Heart left ventricle (tissue), 16 donors: ENCODE data around the gene PLEKHD1. TPM values are rescaled to one million over a fixed set of nuclear protein-coding genes. Genes with fewer than 3 reads are reported as not detected.

Source experiments
- ATAC-seq, 4 donors: fragments of 200-7000 bp; cut with Tn5 transposase; one replicate each; pipeline ENCODE4 v1.9.1; 2020 to 2022; ENCODE audit warnings: moderate library complexity in 4 of 4, mild to moderate bottlenecking in 3 of 4, moderate number of reproducible peaks in 1 of 4
- DNase-seq, 5 donors: peaks; one replicate each; pipeline ENCODE4 v3.0.0-alpha.2; 2020
- H3K27ac ChIP-seq, 12 donors: fragments of 200-600 bp; sonication (generic) in 4 of 12; one replicate each; pipeline versions ENCODE4 v1.5.0 to v1.8.0; 2016 to 2022; ENCODE audit warnings: mild to moderate bottlenecking in 2 of 12
- H3K27me3 ChIP-seq, 9 donors: fragments of 200-600 bp; sonication (generic) in 2 of 9; one replicate each; pipeline versions ENCODE4 v1.5.1 to v1.8.0; 2016 to 2022; ENCODE audit warnings: mild to moderate bottlenecking in 3 of 9
- H3K36me3 ChIP-seq, 9 donors: fragments of 200-600 bp; sonication (generic) in 2 of 9; one replicate each; pipeline versions ENCODE4 v1.5.0 to v1.8.0; 2018 to 2022; ENCODE audit warnings: mild to moderate bottlenecking in 2 of 9
- H3K4me1 ChIP-seq, 12 donors: fragments of 200-600 bp; sonication (generic) in 4 of 12; one replicate each; pipeline versions ENCODE4 v1.5.0 to v1.8.0; 2016 to 2022; ENCODE audit warnings: mild to moderate bottlenecking in 3 of 12
- H3K4me3 ChIP-seq, 12 donors: fragments of 200-600 bp; sonication (generic) in 4 of 12; one replicate each; pipeline versions ENCODE4 v1.5.0 to v1.8.0; 2017 to 2022; ENCODE audit warnings: mild to moderate bottlenecking in 9 of 12, moderate library complexity in 4 of 12
- H3K9me3 ChIP-seq, 12 donors: fragments of 200-600 bp; sonication (generic) in 4 of 12; one replicate each; pipeline versions ENCODE4 v1.5.0 to v1.8.0; 2016 to 2022; ENCODE audit warnings: mild to moderate bottlenecking in 1 of 12
- CTCF ChIP-seq, 12 donors: fragments of 200-600 bp; sonication (generic) in 4 of 12; IDR thresholded peaks; one replicate each; pipeline versions ENCODE4 v1.5.0 to v1.8.0; 2018 to 2022; ENCODE audit warnings: antibody characterized with exemption in 12 of 12, mild to moderate bottlenecking in 5 of 12
- POLR2A ChIP-seq, 2 donors: fragments of 450-650 bp; IDR thresholded peaks; one replicate each; pipeline ENCODE4 v1.6.1; 2017; ENCODE audit warnings: antibody characterized with exemption in 2 of 2, mild to moderate bottlenecking in 2 of 2, moderate library complexity in 2 of 2
- WGBS, 4 donors: extraction: QIAGEN DNeasy Blood & Tissue Kit in 2 of 4; methylation state at CpG; one replicate each; pipeline versions ENCODE4 v1.1.5 to v1.1.7; 2013 to 2018; 5-methylcytosine and 5-hydroxymethylcytosine counted together
- intact Hi-C, 10 donors: fragments of 100-400 bp; cut with DNase I; formaldehyde crosslinking; loops; one replicate each; pipeline versions ENCODE4 v1.11.1 to v1.14.2; 2022
- polyA plus RNA-seq, 2 donors: library from polyadenylated mRNA; stranded (reverse); fragments of 200-250 nt; gene quantifications; one replicate each; pipeline ENCODE4 v1.2.3, GENCODE V29; 2013
- total RNA-seq, 9 donors: library from RNA; depleted of rRNA in 2 of 9; stranded (reverse); fragments of >200 nt in 2 of 9; fragmentation: NEBNext Ultra II Directional in 3 of 9; extraction: Animal tissue kit (Norgen Biotek cat#: 25700) in 3 of 9; gene quantifications; one replicate each; pipeline versions ENCODE4 v1.1.0 to v1.2.4, GENCODE V29; 2016 to 2023
- donor health status: ischemic (EF 13 %, LVEDD 7.1; RV severe dilation, severe dysfunction).
- donor health status: healthy with polysubstance abuse.
- donor health status: DM: no; HTN: yes; CAD: no.
- donor health status: DM: no; HTN: no; CAD: no.
- donor health status: ischemic (EF 25% LVEDD 6.9; RV normal size, moderate dysfunction).
- donor health status: ischemic (EF 25% LVEDD 5.7; RV mildly dilated, moderate dysfunction).
- donor health status: healthy.
- donor health status: DM: yes; HTN: yes; CAD: no.
- donor health status: ischemic (EF 35%, LVEDD 5.7; RV mildly dilated, moderate dysfunction).
- donor health status: nonischemic (EF 11% LVEDD 7.7; RV severe dilation, severe dysfunction).
- donor health status: DM: yes; HTN: yes; CAD: no.
- donor health status: PGD.
- donor health status: ischemic (EF 29% LVEDD 5.4; RV normal size, mild dysfunction).
- donor health status: nonischemic (EF 23%, LVEDD 6.1; RV moderate dilation, normal function).

PLEKHD1 gene
- total and polyA plus RNA-seq, 11 donors, result 0.04 to 0.45 (median 0.12) TPM; not detected in 4

GRCh38 chr14:69489495-69489894 lies 5.0 kb downstream of the PLEKHD1 start:
- Histone ChIP-seq H3K4me1 (peaks cover 0 to 7% (median 6%) of the 10 kb centered on the region in 12 donors), H3K36me3 (no peaks in the 10 kb centered on the region), H3K27me3 (peaks cover 2 to 28% (median 13%) of the 10 kb centered on the region in 9 donors), H3K9me3 (no peaks in the 10 kb centered on the region), H3K27ac (no peak overlapping the region), H3K4me3 (no peak overlapping the region)
- TF ChIP-seq CTCF (IDR thresholded peaks at IDR 0.05) (no peak), POLR2A (IDR thresholded peaks at IDR 0.05) (no peak)
- DNase-seq (no peak), ATAC-seq (no peak)
- intact Hi-C loops, result no loop called here

GRCh38 chr14:69490219-69490918 lies 5.8 kb downstream of the PLEKHD1 start:
- no peaks in the 10 kb centered on the region for H3K4me1 ChIP-seq
- TF ChIP-seq POLR2A (IDR thresholded peaks at IDR 0.05) (no peak), CTCF (IDR thresholded peaks at IDR 0.05) (no peak)
- DNase-seq (no peak), ATAC-seq (no peak)
- 84 to 93% (median 86%) methylated on average over 7 of the region's 7 CpGs for WGBS, 4 donors
- H3K27ac ChIP-seq, result no peak overlapping the region
- no peak overlapping the region for H3K4me3 ChIP-seq
- no peaks in the 10 kb centered on the region for H3K36me3 ChIP-seq
- intact Hi-C loops, result no loop called here
- H3K27me3 ChIP-seq, result peaks cover 0 to 19% (median 5%) of the 10 kb centered on the region in 9 donors
- no peaks in the 10 kb centered on the region for H3K9me3 ChIP-seq

GRCh38 chr14:69491193-69491592 lies 6.7 kb downstream of the PLEKHD1 start:
- Histone ChIP-seq H3K9me3 (no peaks in the 10 kb centered on the region), H3K27ac (no peak overlapping the region), H3K4me3 (no peak overlapping the region), H3K4me1 (no peaks in the 10 kb centered on the region), H3K36me3 (no peaks in the 10 kb centered on the region), H3K27me3 (peaks cover 0 to 11% (median 0%) of the 10 kb centered on the region in 9 donors)
- intact Hi-C loops, result no loop called here
- ATAC-seq (no peak), DNase-seq (no peak)
- 84 to 94% (median 89%) methylated on average over 3 of the region's 3 CpGs for WGBS, 4 donors
- TF ChIP-seq POLR2A (IDR thresholded peaks at IDR 0.05), result no peak

DNA sequence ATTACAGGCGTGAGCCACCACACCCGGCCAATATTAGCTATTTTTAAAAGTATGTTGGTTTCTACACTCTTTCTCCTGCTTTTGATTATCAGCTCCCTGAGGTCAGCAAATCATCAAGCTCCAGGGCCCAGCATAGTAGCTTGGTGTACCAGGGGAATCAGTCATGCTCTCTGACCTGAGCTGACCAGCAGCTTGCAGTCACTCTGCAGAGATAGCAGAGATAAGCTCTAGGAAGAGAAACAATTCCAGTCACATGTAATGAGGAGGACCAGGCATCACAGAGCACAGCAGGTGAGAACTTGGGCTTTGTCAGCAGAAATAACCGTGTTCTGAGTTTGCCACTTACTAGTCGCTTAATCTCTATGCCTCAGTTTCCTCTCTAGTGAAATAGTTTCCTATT lies 8.5 kb downstream of the PLEKHD1 start:
- H3K4me1 ChIP-seq, result no peaks in the 10 kb centered on the region
- TF ChIP-seq POLR2A (IDR thresholded peaks at IDR 0.05), result no peak
- no peaks in the 10 kb centered on the region for H3K9me3 ChIP-seq
- intact Hi-C loops, result no loop called here
- no peak overlapping the region for H3K4me3 ChIP-seq
- H3K27ac ChIP-seq, result no peak overlapping the region
- 71 to 81% (median 75%) methylated on average over 4 of the region's 4 CpGs for WGBS, 4 donors
- ATAC-seq (no peak), DNase-seq (no peak)
- no peaks in the 10 kb centered on the region for H3K27me3 ChIP-seq
- no peaks in the 10 kb centered on the region for H3K36me3 ChIP-seq

- WGBS, 4 donors, result 48 to 64% (median 63%) methylated on average over 3 of the region's 3 CpGs
- ATAC-seq (no peak), DNase-seq (no peak)
- H3K27ac ChIP-seq, result no peak overlapping the region
- intact Hi-C loops, result no loop called here
- no peaks in the 10 kb centered on the region for H3K4me1 ChIP-seq
- no peaks in the 10 kb centered on the region for H3K36me3 ChIP-seq
- H3K9me3 ChIP-seq, result no peaks in the 10 kb centered on the region
- H3K27me3 ChIP-seq, result no peaks in the 10 kb centered on the region
- no peak overlapping the region for H3K4me3 ChIP-seq
- TF ChIP-seq CTCF (IDR thresholded peaks at IDR 0.05), result no peak
- TF ChIP-seq POLR2A (IDR thresholded peaks at IDR 0.05), result no peak
Measured at GRCh38 chr14:69493791-69494190, 9.3 kb downstream of the PLEKHD1 start.
